Parathyroid adenoma (tissue), 2 donors: ENCODE measurements around the gene MIER3.
A peak's percentile ranks its signal among the peaks of the same experiment; 100 is the strongest.

Experiments
- H2AFZ ChIP-seq: fragments of 300-600 bp; sonication (generic); one replicate; pipeline ENCODE4 v1.7.0; 2017; ENCODE audit warnings: antibody characterized with exemption, mild to moderate bottlenecking
- H3K27ac ChIP-seq: fragments of 300-600 bp; sonication (generic); one replicate; pipeline ENCODE4 v1.7.0; 2017
- H3K27me3 ChIP-seq: fragments of 300-600 bp; sonication (generic); one replicate; pipeline ENCODE4 v1.7.0; 2017; ENCODE audit warnings: low read length; ENCODE audit not compliant: control insufficient read depth, insufficient read depth
- H3K36me3 ChIP-seq: fragments of 300-600 bp; sonication (generic); one replicate; pipeline ENCODE4 v1.7.0; 2017; ENCODE audit warnings: low read length; ENCODE audit not compliant: control insufficient read depth, insufficient read depth
- H3K4me1 ChIP-seq: fragments of 300-600 bp; sonication (generic); one replicate; pipeline ENCODE4 v1.7.0; 2017; ENCODE audit warnings: control low read depth
- H3K4me2 ChIP-seq: fragments of 300-600 bp; sonication (generic); one replicate; pipeline ENCODE4 v1.7.0; 2017; ENCODE audit warnings: low read length
- H3K4me3 ChIP-seq: fragments of 300-600 bp; sonication (generic); one replicate; pipeline ENCODE4 v1.7.0; 2017; ENCODE audit warnings: low read depth, low read length
- H3K79me2 ChIP-seq: fragments of 300-600 bp; sonication (generic); one replicate; pipeline ENCODE4 v1.7.0; 2017; ENCODE audit warnings: control low read depth
- H3K9ac ChIP-seq: fragments of 300-600 bp; sonication (generic); one replicate; pipeline ENCODE4 v1.7.0; 2017; ENCODE audit warnings: mild to moderate bottlenecking
- H3K9me3 ChIP-seq: fragments of 300-600 bp; sonication (generic); one replicate; pipeline ENCODE4 v1.7.0; 2017; ENCODE audit warnings: low read length; ENCODE audit not compliant: control insufficient read depth
- TF ChIP-seq, protein P1 (sequence below): fragments of 300-600 bp; sonication (generic); IDR thresholded peaks from one replicate; pipeline ENCODE4 v1.7.0; 2017; ENCODE audit warnings: antibody characterized with exemption, mild to moderate bottlenecking
- donor health status: primary hyperparathyroidism.

The MIER3 gene

DNA sequence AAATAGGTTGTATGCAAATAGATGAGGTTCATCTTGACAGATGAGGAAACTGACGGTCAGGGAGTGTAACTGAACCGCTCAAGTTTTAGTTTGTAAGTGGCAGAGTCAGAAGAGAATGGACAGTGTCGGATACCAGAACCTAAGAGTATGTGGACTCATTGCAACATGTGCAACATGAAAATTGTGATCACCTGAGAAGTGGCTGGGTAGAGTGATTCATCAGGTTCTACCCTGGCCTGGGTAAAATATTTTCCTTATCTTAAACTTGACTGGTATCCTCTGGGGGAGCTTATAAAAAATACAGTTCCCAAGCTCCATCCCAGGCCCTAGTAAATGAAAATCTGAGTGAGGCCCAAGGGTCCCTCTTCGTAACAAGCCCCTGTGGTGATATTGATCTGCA lies 35.2 kb upstream of the MIER3 start:
- no peak overlapping the region for H3K9ac ChIP-seq
- H3K27me3 ChIP-seq: no peaks in the 10 kb centered on the region
- no peaks in the 10 kb centered on the region for H3K79me2 ChIP-seq

DNA sequence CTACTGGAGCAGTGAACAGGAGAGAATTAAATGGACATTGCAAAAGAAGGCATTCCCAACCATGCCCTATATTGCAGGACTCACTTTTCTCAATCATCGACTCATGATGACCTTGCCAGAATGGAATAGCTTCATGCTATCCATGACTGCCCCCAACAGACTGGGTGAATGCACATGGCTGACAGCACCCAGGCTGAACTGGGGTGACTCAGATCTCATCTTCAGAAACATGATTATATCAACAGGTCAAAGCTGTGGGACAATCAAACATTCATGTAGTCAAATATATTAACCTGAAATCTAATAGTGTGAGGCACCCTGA lies 34.7 kb upstream of the MIER3 start:
- Histone ChIP-seq H3K27me3 (no peaks in the 10 kb centered on the region), H3K4me3 (no peak overlapping the region), H3K9me3 (no peaks in the 10 kb centered on the region), H3K27ac (no peak overlapping the region), H3K79me2 (no peaks in the 10 kb centered on the region), H3K9ac (no peak overlapping the region), H3K4me2 (no peak overlapping the region), H2AFZ (no peak overlapping the region), H3K4me1 (peaks cover 12% of the 10 kb centered on the region), H3K36me3 (no peaks in the 10 kb centered on the region)
- TF ChIP-seq, protein P1, sequence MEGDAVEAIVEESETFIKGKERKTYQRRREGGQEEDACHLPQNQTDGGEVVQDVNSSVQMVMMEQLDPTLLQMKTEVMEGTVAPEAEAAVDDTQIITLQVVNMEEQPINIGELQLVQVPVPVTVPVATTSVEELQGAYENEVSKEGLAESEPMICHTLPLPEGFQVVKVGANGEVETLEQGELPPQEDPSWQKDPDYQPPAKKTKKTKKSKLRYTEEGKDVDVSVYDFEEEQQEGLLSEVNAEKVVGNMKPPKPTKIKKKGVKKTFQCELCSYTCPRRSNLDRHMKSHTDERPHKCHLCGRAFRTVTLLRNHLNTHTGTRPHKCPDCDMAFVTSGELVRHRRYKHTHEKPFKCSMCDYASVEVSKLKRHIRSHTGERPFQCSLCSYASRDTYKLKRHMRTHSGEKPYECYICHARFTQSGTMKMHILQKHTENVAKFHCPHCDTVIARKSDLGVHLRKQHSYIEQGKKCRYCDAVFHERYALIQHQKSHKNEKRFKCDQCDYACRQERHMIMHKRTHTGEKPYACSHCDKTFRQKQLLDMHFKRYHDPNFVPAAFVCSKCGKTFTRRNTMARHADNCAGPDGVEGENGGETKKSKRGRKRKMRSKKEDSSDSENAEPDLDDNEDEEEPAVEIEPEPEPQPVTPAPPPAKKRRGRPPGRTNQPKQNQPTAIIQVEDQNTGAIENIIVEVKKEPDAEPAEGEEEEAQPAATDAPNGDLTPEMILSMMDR: no peak

More for the DNA sequence above, 35.2 kb upstream of the MIER3 start:
- TF ChIP-seq, protein P1: no peak
- Histone ChIP-seq H3K9me3 (no peaks in the 10 kb centered on the region), H3K4me3 (no peak overlapping the region), H3K4me2 (no peak overlapping the region), H2AFZ (no peak overlapping the region), H3K4me1 (peaks cover 12% of the 10 kb centered on the region), H3K36me3 (no peaks in the 10 kb centered on the region), H3K27ac (no peak overlapping the region)

DNA sequence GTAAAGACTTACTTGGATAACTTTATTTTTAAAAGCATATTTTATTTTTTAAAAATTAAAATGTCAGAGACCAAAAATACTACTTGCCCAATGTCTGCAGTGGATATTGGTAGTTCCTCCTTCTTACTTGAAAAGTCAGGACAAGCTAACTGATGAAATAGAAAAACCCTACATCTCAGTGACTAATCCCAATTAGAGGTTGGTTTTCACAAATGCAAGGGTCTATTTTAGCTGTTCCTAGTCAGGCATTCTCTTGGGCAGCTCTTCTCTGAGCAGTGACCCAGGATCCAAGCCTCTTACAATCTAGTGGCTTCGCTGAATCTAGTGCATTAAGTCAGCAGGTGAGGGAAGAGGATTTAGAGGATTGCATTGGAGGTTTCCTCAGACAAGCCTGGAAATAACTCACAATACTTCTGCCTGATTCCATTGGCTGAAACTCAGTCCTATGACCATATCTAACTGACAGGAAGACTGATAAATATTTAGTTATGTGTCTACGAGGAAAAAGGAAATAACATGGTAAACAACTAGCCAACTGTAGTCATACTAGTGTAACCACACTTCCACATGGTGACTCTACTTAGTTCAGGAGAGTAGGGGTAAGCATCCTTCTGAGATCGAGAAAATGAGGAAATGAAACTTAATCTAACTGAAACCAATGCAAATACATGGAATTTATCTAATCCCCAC lies 34.2 kb upstream of the MIER3 start:
- Histone ChIP-seq H3K4me3 (no peak overlapping the region), H3K4me2 (no peak overlapping the region), H3K4me1 (peaks cover 12% of the 10 kb centered on the region), H3K27me3 (no peaks in the 10 kb centered on the region), H3K27ac (no peak overlapping the region), H3K9ac (no peak overlapping the region), H2AFZ (no peak overlapping the region), H3K36me3 (no peaks in the 10 kb centered on the region), H3K9me3 (no peaks in the 10 kb centered on the region), H3K79me2 (no peaks in the 10 kb centered on the region)
- TF ChIP-seq, protein P1: no peak

DNA sequence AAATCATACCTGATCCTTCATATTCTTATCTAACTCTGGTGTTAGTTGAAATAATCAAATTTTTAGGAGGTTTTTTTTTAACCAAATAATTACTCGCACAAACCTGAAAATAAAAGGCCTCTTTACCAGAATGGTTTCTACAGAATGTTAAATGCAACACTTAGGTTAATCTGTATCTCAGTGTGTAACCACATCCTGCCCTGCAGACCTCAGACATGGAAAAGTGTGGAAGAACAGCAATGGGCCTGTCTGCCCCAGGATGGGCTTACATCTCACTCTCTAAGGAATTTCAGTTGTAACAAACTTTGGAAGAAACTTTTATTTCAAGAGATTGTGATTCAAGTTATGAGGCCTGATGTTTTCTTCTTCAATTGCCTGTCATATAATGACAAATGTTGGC lies 32.5 kb upstream of the MIER3 start:
- Histone ChIP-seq H3K4me1 (peaks cover 12% of the 10 kb centered on the region), H3K27ac (peak overlapping the region; percentile 17), H2AFZ (no peak overlapping the region), H3K9ac (no peak overlapping the region), H3K36me3 (no peaks in the 10 kb centered on the region), H3K79me2 (no peaks in the 10 kb centered on the region), H3K27me3 (no peaks in the 10 kb centered on the region), H3K9me3 (no peaks in the 10 kb centered on the region), H3K4me3 (no peak overlapping the region), H3K4me2 (no peak overlapping the region)
- TF ChIP-seq, protein P1: no peak
